ENCODE data around the gene TEKT5.

DNA sequence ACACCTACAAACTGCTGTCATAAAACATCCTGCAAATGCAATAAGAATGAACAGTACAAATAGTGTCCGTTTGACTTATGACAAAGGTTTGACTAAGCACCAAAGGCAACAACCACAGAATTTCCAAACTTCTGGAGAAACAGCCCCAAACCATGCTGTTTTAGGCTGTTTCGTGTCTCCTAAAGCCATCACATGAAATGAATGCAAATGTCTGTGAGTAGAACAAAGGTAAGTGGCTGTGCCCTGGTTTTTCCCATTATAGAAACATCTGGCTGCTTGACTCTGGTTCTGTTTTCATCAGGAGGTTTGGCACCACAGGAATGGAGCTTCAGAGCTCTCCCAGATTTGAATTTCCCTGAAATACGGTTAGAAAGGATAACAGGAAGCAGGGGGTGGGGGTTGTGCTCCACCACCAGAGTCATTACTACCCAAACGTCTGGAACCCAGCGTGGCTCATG is 109.7 kb downstream of the TEKT5 start:
- TF ChIP-seq, protein P1, sequence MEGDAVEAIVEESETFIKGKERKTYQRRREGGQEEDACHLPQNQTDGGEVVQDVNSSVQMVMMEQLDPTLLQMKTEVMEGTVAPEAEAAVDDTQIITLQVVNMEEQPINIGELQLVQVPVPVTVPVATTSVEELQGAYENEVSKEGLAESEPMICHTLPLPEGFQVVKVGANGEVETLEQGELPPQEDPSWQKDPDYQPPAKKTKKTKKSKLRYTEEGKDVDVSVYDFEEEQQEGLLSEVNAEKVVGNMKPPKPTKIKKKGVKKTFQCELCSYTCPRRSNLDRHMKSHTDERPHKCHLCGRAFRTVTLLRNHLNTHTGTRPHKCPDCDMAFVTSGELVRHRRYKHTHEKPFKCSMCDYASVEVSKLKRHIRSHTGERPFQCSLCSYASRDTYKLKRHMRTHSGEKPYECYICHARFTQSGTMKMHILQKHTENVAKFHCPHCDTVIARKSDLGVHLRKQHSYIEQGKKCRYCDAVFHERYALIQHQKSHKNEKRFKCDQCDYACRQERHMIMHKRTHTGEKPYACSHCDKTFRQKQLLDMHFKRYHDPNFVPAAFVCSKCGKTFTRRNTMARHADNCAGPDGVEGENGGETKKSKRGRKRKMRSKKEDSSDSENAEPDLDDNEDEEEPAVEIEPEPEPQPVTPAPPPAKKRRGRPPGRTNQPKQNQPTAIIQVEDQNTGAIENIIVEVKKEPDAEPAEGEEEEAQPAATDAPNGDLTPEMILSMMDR (conservative IDR thresholded peaks at IDR 0.05 in 1 of 2, IDR thresholded peaks at IDR 0.05 in 1 of 2; ENCODE audit: low read depth in 1 of 2, low read length in 2 of 2), result no peak
- TF ChIP-seq EZH2 (IDR thresholded peaks at IDR 0.05; ENCODE audit: low read length, missing control alignments), result no peak

All from fibroblast of lung (primary cell).